ENCODE data around the gene KRTAP4-7. TPM values are rescaled to one million over a fixed set of nuclear protein-coding genes. Genes with fewer than 3 reads are reported as not detected.
"Not testable (repeated sequence)": the region's sequence is repeated elsewhere in the genome, so short reads cannot be mapped to it uniquely, and the experiment has no call there.

The KRTAP4-7 gene
- total RNA-seq, 1 donor from 2014 or later = not detected

DNA sequence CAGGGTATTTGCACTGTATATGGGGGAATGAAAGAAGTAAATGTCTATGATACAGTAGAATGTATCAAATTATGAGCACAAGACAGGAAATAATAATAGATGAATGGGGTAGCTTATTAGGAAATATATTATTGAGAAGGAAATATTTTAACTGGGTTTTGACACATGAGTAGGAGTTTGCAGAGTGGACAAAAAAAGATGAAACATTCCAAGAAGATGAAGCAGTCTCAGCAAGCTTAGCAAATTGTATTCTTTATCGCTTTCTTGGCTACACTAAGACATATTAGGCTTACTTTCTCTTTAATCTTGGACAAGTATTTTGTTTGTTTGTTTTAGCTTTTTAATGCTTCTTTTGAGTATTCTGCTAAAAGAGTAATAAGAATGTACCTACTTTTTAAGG lies 19.9 kb downstream of the KRTAP4-7 start:
- no peaks in the 10 kb centered on the region for H3K36me3 ChIP-seq
- no peaks in the 10 kb centered on the region for H4K20me1 ChIP-seq (ENCODE audit: low read depth)
- no peaks in the 10 kb centered on the region for H3K4me1 ChIP-seq
- no peaks in the 10 kb centered on the region for H3K9me3 Mint-ChIP-seq
- no peak for DNase-seq (ENCODE audit: low spot score)
- H3K27ac Mint-ChIP-seq = no peak overlapping the region
- H3K4me1 Mint-ChIP-seq = no peaks in the 10 kb centered on the region
- H2AFZ ChIP-seq (replicated peaks) = no peak overlapping the region
- no peaks in the 10 kb centered on the region for H3K27me3 ChIP-seq
- no peak overlapping the region for H3K27ac ChIP-seq
- H3K79me2 ChIP-seq (ENCODE audit: low read depth) = no peaks in the 10 kb centered on the region
- H3K4me3 ChIP-seq = no peak overlapping the region
- H3K9ac ChIP-seq = no peak overlapping the region
- TF ChIP-seq, protein P1, sequence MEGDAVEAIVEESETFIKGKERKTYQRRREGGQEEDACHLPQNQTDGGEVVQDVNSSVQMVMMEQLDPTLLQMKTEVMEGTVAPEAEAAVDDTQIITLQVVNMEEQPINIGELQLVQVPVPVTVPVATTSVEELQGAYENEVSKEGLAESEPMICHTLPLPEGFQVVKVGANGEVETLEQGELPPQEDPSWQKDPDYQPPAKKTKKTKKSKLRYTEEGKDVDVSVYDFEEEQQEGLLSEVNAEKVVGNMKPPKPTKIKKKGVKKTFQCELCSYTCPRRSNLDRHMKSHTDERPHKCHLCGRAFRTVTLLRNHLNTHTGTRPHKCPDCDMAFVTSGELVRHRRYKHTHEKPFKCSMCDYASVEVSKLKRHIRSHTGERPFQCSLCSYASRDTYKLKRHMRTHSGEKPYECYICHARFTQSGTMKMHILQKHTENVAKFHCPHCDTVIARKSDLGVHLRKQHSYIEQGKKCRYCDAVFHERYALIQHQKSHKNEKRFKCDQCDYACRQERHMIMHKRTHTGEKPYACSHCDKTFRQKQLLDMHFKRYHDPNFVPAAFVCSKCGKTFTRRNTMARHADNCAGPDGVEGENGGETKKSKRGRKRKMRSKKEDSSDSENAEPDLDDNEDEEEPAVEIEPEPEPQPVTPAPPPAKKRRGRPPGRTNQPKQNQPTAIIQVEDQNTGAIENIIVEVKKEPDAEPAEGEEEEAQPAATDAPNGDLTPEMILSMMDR (IDR thresholded peaks at IDR 0.05) = no peak
- no peaks in the 10 kb centered on the region for H3K36me3 Mint-ChIP-seq
- no peaks in the 10 kb centered on the region for H3K27me3 Mint-ChIP-seq (ENCODE audit: insufficient read depth, low read depth)
- H3K9me3 ChIP-seq (ENCODE audit: low read depth) = no peaks in the 10 kb centered on the region
- H3K4me2 ChIP-seq = no peak overlapping the region
- peaks cover 2% of the 10 kb centered on the region for H3F3A ChIP-seq (ENCODE audit: low read depth)
- no peak overlapping the region for H3K4me3 Mint-ChIP-seq

DNA sequence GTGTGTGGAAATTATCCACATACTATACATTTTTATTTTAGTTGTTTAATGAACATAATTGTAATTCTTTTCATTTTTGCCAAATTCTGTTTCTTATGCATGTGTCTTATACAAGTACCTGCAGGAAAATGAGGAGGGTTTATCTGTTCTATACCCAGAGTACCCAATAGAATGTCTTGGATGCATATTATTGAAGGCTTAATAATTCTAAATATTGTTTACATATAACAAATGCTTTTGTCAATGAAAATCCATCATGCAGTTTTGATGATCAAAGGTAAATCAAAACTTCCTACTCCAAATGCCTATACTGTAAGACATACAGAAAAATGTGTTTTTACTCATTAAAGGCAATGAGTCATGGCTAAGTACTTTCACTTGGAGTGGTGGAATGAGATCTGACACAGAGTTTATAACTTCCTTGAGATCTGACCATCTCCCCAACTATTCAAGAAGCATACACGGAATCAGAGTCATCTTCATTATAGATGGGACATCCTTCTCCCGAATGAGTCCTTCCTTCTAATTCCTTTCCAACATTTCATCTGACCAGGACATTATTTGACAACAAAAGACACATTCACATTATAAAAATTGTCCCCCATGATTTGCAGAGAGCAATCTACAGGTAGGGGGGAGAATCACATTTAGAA lies 20.6 kb downstream of the KRTAP4-7 start:
- not testable (repeated sequence) for H3K27me3 Mint-ChIP-seq (ENCODE audit: insufficient read depth, low read depth); H3K27ac Mint-ChIP-seq

DNA sequence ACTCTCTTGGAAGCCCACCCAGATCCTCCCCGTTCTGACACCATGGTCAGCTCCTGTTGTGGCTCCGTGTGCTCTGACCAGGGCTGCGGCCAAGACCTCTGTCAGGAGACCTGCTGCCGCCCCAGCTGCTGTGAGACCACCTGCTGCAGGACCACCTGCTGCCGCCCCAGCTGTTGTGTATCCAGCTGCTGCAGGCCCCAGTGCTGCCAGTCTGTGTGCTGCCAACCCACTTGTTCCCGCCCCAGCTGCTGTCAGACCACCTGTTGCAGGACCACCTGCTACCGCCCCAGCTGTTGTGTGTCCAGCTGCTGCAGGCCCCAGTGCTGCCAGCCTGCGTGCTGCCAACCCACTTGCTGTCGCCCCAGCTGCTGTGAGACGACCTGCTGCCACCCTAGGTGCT lies 21.4 kb downstream of the KRTAP4-7 start, which contains the start of gene KRTAP4-9:
TSS of gene KRTAP4-9 (plus strand) at position 43 of the 400 bp plus-strand sequence. CDS start at position 43, 0 bp downstream.
- H3K79me2 ChIP-seq (ENCODE audit: low read depth); H3K27me3 Mint-ChIP-seq (ENCODE audit: insufficient read depth, low read depth); H3K4me3 Mint-ChIP-seq; H3K9ac ChIP-seq; H3K27ac Mint-ChIP-seq; H4K20me1 ChIP-seq (ENCODE audit: low read depth); H3K9me3 Mint-ChIP-seq; DNase-seq (ENCODE audit: low spot score); H3K36me3 Mint-ChIP-seq; H3K27ac ChIP-seq; H3K4me1 Mint-ChIP-seq; H3K4me2 ChIP-seq; H3F3A ChIP-seq (ENCODE audit: low read depth); H3K4me3 ChIP-seq; H3K27me3 ChIP-seq; H3K36me3 ChIP-seq; H3K9me3 ChIP-seq (ENCODE audit: low read depth); H3K4me1 ChIP-seq; H2AFZ ChIP-seq (replicated peaks): not testable (repeated sequence)

More for the DNA sequence above, 20.6 kb downstream of the KRTAP4-7 start:
- H3K36me3 Mint-ChIP-seq; H2AFZ ChIP-seq (replicated peaks); H3K9me3 Mint-ChIP-seq; H3K9me3 ChIP-seq (ENCODE audit: low read depth); H3F3A ChIP-seq (ENCODE audit: low read depth); H3K9ac ChIP-seq; H3K4me1 Mint-ChIP-seq; H3K27ac ChIP-seq; H3K79me2 ChIP-seq (ENCODE audit: low read depth); H3K4me1 ChIP-seq; H3K4me2 ChIP-seq; H3K36me3 ChIP-seq; H3K27me3 ChIP-seq; DNase-seq (ENCODE audit: low spot score); H3K4me3 ChIP-seq; H3K4me3 Mint-ChIP-seq; H4K20me1 ChIP-seq (ENCODE audit: low read depth): not testable (repeated sequence)

DNA sequence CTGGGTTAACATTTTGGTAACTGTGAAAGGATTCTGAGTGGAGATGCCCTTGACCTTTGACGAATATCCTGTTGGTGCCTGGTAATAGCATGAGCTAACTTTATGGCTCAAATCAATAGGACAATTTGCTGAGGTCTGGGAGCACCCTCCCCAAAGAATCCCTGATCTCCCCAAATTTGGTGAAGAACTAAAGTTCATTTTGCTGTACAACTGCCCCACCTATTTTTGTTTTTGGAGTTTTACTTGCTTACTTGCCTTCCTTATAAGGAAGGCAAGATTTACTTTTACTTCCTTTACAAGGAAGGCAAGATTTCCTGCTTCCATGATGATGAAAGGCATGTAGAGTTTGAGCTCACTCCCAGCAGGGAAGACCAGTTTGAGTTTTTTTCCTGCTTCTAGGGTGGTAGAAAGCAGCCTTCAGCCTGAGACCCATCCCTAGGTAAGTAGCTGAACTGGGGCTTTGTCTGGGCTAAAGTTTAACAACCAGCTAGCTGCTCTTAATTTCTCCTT lies 24.0 kb downstream of the KRTAP4-7 start:
- H3K4me1 Mint-ChIP-seq = no peaks in the 10 kb centered on the region
- DNase-seq (ENCODE audit: low spot score) = no peak
- H3K27me3 Mint-ChIP-seq (ENCODE audit: insufficient read depth, low read depth) = no peaks in the 10 kb centered on the region
- Histone ChIP-seq H3K9ac (no peak overlapping the region), H3K36me3 (peaks cover 11% of the 10 kb centered on the region), H2AFZ (replicated peaks) (no peak overlapping the region), H4K20me1 (ENCODE audit: low read depth) (no peaks in the 10 kb centered on the region), H3F3A (ENCODE audit: low read depth) (no peaks in the 10 kb centered on the region), H3K9me3 (ENCODE audit: low read depth) (peaks cover 19% of the 10 kb centered on the region), H3K4me3 (no peak overlapping the region), H3K79me2 (ENCODE audit: low read depth) (no peaks in the 10 kb centered on the region), H3K27me3 (no peaks in the 10 kb centered on the region), H3K4me1 (no peaks in the 10 kb centered on the region), H3K4me2 (no peak overlapping the region), H3K27ac (no peak overlapping the region)
- H3K36me3 Mint-ChIP-seq = no peaks in the 10 kb centered on the region
- H3K4me3 Mint-ChIP-seq = no peak overlapping the region
- TF ChIP-seq EZH2 (IDR thresholded peaks at IDR 0.05) (no peak), EZH2phosphoT487 (IDR thresholded peaks at IDR 0.05) (no peak)
- TF ChIP-seq, protein P1 (IDR thresholded peaks at IDR 0.05) = no peak
- H3K27ac Mint-ChIP-seq = no peak overlapping the region
- H3K9me3 Mint-ChIP-seq = peaks cover 10% of the 10 kb centered on the region

DNA sequence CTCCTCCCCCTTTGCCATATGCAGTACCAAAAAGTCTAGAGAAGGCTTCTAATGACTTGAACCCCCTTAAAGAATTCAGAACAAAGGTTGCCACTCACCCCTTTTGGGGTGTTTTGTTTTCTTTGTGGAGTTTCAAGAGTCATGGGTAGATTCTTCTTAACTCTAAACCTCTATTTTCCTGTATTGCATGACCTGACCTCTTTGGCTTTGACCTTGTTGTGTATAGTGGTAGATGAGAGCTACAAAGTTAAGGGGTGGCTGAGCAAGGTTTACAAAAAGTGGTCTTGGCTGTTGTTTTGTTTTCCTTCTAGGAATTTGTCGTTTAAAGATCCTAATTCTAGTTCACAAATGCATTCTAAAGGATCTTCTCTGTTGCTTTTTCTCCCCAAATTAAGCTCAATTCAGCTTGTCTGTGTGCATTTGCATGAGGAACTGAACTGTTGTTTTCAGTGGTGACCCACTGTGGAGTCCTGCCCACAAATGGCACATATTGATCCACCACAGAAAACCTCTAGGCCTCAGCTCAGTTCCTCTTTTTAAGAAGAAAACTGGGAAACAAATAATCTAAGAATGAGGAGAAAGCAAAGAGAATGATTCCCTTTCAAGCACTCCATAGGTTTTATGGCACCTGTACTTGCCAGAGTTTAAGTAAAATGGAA lies 24.9 kb downstream of the KRTAP4-7 start:
- not testable (repeated sequence) for H3K4me1 Mint-ChIP-seq; H3K27me3 Mint-ChIP-seq (ENCODE audit: insufficient read depth, low read depth); H4K20me1 ChIP-seq (ENCODE audit: low read depth); H3K27me3 ChIP-seq; H3K36me3 Mint-ChIP-seq; H3K9ac ChIP-seq; H3K27ac ChIP-seq; H2AFZ ChIP-seq (replicated peaks); H3K4me2 ChIP-seq; H3K4me3 Mint-ChIP-seq; H3K4me1 ChIP-seq; H3K27ac Mint-ChIP-seq; H3F3A ChIP-seq (ENCODE audit: low read depth); H3K79me2 ChIP-seq (ENCODE audit: low read depth); H3K4me3 ChIP-seq; DNase-seq (ENCODE audit: low spot score)
- Histone ChIP-seq H3K9me3 (ENCODE audit: low read depth) (peaks cover 23% of the 10 kb centered on the region), H3K36me3 (peaks cover 12% of the 10 kb centered on the region)
- H3K9me3 Mint-ChIP-seq = peaks cover 12% of the 10 kb centered on the region
